CD4-positive, alpha-beta T cell treated with Interleukin-12 subunit alpha and Interleukin-12 subunit beta, for 1 hour (primary cell): Measurements from ENCODE around the gene AUH.
"Not testable (repeated sequence)": the region's sequence is repeated elsewhere in the genome, so short reads cannot be mapped to it uniquely, and the experiment has no call there.

ENCODE experiments used
- DNase-seq: peaks from one replicate; pipeline ENCODE4 v3.0.0-alpha.2; 2020

AUH gene

GRCh38 chr9:91361291-91362050 is at the start of gene AUH:
AUH (minus strand) TSS chr9:91361918; CDS start chr9:91361889, 29 bp downstream.
- DNase-seq: peak; percentile 89

DNA sequence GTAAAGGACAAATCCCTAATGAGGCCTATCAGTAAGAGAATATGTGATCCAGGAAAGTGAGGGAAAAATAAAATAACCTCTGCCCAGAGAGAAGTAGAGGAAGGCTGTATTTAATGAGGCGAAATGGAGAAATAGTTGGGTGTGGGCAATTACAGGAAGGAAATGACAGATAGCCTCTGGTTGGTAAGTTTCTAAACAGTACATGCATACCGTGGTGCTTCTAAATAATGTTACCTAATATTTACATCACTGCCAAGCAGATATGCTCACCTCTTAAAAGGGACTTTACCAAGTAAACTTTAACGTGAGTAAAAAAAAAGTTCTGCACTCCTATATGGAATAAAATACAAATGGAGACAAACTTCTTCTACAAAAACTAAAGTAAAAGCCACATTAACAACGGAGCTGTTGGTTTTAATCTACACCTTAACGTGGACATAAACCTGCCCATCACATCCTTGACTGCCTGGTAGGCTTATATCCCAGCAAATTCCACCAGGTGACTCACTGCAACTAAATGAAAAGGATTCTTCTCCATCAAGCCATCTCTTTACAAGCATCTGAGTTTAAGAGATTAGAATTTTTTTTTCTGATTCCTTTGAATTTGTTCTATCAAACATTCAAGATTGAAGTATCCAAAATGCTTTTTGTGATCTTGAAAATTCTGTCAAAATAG is 49.5 kb upstream of the AUH start:
- no peak for DNase-seq

GRCh38 chr9:91410161-91410560 is 48.4 kb upstream of the AUH start:
- no peak for DNase-seq

DNA sequence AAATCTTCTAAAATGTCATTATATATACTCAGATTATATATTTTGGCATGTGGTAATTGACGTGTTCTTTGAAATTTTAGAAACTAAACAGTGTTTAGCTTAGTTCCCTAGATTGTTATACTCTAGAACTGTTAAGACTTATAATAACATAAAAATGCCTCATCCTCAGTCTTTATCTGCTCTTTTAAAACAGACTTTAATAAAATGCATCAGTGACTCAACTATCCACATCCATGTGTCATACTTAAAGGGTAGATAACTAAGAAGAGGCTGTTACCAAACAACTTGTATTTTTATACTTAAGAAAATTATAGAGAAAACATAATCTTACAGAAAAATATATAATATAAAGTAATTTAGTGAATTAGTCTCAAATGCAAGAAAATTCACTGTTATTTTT is 46.8 kb upstream of the AUH start:
- no peak for DNase-seq

DNA sequence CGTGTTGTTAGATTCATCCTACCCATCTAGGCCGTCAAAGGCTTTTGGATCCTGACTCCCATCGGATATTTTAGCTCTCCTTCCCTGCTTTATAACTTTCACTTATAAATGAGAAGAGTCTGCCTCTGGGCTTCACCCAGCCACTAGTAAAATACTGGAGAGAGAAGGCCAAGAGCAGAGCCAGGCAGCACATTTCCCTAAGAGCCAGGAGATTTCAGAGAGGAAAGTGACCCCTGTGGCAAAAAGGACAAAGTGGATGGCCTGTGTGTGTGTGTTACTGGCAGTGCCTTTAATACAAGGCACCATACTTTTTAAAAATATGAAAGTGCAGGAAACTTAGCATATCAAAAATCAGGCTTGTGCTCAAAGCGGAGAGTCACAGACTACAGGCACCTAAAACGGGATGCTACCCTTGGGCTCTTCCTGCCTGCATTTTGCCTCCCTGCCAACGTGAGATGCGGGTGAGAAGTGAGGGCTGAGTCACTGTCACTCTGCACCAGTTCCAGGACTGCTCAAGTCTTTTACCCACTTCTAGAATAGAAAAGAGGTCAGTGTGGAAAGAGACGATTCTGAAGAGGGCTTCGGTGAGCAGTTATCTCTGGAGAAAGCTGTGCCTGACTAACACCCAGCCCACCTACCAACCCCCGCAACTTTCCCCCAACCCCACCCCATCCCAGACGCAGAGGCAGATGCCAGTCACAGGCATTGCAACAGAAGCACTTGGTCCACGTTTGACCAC is 46.0 kb upstream of the AUH start:
- no peak for DNase-seq

GRCh38 chr9:91405343-91406077 is 43.8 kb upstream of the AUH start:
- no peak for DNase-seq

DNA sequence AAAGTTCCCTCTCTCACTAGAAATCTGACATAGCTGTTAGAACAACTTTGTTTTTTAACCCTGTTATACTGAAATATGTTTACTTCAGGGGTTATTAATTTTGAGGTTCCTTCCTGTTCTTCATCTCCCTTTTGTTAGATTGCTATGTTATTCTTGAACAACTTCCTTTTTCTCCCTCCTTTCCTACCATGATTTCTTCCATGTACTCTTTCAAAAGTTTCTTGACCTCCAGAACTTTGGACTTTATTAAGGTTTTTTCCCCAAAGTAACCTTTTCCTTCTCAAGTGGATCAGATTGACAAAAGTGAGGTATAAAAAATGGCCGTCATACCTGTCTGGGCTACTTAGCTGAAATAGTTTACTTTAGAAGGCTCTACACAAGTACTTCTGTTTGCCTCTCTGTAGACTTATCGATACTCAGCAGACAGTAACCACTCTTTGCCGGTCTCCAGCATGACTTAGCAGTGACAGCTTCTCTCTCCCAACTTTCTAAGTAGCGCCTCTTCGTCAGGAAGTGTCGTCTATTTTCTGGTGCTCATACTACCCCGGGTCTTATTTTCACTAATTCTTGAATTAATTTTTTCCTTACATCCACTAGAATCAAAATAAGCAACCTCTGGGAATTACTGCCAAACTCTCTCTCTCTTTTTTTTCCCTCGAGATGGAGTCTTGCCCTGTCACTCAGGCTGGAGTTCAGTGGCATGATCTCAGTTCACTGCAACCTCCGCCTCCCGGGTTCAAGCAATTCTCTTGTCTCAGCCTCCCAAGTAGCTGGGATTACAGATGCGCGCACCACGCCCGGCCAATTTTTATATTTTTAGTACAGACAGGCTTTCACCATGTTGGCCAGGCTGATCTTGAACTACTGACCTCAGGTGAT is 42.2 kb upstream of the AUH start:
- no peak for DNase-seq

DNA sequence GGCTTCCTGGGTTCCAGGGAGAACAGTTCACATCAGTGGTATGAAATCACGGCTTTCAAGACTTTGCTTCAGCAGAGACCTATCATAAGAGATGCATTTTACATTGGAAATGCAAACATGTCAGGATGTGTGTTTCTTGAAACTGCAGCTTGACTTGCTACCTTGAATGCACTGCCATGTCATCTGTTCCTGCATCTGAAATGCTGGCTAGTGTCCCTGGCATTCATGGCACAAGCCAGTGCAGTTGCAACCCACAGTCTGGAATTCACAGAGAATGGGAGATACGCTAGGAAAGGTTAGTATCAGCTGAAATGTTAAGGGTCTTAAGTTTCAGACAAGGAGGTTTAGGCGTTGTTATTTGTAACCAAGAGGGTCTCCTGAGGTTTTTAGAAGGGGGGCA is 37.2 kb upstream of the AUH start:
- no peak for DNase-seq

DNA sequence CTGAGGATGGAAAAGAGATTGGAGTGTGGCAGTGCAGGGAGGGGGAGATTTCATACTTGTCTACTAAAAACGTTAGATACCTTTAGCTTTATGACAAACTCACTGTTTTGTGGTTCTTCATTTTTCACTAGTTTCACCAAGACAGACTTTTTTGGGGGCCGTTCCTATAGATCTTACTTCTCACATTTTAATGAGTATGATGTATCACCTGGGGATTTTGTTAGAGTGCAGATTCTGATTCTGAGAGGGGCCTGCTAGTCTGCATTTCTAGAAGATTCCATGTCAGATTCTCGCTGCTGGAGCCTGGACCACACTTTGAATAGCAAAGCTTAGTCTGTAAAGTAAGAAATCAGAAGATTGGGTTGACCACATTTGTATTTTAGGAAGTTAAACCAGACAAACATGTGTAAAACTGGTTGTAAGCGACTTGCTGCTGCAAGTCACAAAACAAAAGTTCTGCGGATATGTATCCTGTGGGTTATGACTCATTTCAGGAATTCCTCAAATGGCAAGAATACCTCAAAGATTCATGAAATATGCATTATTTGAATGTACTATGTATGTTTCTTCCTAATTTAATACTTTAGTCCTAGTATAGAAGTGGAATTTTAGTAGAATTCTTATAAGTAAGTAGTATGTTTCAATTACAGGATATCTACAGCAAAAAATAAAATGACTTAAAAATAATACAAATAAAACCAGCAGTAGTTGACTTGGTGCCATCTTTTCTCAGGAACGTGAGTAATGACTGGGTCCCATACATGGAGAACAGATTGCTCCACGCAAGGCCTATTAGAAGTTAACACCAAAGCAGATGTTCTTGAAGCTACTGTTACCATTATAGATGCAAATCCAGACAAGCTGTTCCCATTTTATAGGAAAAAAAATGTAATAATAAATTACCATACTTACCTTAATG is 34.1 kb upstream of the AUH start:
- no peak for DNase-seq

DNA sequence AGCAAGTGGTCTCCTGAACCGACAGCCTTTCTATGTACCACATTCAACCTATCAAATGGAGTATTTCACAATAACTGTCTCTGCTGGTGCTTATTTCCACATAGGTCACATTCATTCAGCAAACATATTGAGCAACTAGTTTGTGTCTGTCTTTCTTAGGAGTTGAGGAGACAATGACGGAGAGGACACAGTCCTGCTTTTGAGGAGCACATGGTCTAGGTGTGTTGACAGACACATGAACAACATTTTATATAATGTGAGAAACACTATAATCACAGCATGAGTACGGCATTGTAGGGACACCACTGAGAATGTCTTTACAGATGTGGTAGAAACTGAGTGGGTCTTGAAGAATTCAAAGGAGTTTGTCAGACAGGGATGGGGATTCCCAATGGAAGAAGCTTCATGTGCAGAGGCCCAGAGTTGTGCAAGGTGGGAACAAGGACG is 33.4 kb upstream of the AUH start:
- no peak for DNase-seq

DNA sequence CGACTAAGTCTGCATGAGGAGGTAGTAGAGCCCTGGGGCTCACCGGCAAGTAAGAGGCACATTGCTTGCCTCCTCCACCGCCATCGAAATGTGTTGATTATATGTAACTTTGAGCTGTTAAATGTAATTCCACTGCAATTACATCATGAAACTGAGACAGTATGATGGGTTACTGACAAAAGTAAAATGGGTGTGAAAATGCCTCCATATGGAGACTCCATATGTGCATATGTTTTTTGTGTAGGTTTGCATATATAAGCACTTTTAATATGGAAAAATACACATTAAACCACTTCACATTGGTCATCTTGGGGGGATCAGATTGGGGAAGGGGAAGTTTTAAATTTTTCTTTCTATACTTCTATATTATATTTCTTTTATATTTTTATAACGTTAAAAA is 32.1 kb upstream of the AUH start:
- no peak for DNase-seq

DNA sequence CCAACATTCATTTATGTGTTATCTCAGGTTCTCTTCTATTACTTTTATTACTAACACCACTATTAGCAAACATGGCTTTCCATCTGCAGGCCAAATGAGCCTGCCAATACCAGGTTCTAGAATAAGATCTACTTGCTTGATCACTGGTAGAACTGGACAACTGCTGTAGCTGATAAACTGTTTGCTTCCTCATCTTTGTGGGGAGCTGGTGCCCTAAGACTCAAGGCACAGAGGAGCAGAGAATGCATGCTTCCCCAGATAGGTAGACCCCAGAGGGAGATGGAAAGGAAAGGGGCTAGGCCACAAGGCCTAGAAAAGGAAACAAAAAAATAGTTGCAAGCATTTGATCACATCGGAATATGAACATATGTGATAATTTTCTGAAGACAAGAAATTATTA is 30.7 kb upstream of the AUH start:
- DNase-seq: no peak

GRCh38 chr9:91391818-91392217 is 30.1 kb upstream of the AUH start:
- no peak for DNase-seq

- DNase-seq: no peak
These were observed 29.7 kb upstream of the AUH start for GRCh38 chr9:91391412-91391811.

- DNase-seq: not testable (repeated sequence)
These were observed 28.0 kb upstream of the AUH start for GRCh38 chr9:91389686-91390085.

DNA sequence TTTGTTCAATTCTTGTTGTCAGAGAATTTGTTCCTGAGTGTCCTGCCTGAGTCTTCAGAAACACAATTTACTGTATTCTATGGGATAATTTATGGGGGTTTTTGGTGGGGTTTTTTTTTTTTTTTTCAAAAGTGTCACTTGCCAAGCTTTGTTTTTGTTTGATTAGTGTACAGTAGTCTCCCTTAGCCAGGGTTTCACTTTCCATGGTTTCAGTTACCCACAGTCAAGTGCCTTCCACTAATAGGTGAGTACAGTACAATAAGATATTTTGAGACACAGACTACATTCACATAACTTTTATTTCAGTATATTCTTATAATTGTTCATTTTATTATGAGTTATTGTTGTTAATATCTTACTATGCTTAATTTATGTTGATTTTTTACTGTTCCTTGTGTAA is 25.0 kb upstream of the AUH start:
- DNase-seq: no peak

DNA sequence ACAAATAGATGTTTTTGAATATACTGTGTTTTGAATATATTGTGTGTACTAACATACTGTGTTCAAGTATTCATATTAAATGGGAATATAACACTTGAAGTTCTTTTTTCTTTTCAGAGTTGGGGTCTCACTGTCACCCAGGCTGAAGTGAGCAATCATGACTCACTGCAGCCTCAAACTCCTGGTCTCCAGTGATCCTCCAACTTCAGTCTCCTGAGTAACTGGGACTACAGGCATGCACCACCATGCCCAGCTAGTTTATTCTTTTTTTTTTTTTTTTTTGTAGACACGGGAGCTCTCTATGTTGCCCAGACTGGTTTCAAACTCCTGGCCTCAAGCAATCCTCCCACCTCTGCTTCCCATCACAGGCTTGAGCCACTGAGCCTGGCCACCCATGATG is 23.2 kb upstream of the AUH start:
- DNase-seq: no peak

GRCh38 chr9:91383577-91383976 is 21.9 kb upstream of the AUH start:
- DNase-seq: no peak

DNA sequence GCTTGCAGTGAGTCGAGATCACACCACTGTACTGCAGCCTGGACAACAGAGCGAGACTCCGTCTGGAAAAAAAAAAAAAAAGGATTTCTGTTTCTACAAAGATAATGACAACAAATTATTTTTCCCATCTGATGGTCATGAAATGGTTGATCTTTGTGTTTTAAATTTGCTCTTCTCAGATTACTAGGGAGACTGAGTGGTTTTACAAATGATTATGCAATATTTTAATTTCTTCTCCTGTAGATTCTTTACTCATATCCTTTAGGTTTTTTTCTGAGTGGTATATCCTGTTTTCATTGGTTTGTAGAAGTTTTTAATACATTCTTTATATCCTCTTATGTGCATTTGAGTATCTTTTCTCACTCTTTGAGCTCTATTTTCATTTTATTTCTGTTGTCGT is 20.6 kb upstream of the AUH start:
- DNase-seq: no peak

- DNase-seq: no peak
These were observed 17.7 kb upstream of the AUH start for GRCh38 chr9:91379426-91379825.

GRCh38 chr9:91378695-91379127 is 17.0 kb upstream of the AUH start:
- no peak for DNase-seq
